Measurements from ENCODE around the gene CCL16.
"Not testable (repeated sequence)": the region's sequence is repeated elsewhere in the genome, so short reads cannot be mapped to it uniquely, and the experiment has no call there.

Gene CCL16

DNA sequence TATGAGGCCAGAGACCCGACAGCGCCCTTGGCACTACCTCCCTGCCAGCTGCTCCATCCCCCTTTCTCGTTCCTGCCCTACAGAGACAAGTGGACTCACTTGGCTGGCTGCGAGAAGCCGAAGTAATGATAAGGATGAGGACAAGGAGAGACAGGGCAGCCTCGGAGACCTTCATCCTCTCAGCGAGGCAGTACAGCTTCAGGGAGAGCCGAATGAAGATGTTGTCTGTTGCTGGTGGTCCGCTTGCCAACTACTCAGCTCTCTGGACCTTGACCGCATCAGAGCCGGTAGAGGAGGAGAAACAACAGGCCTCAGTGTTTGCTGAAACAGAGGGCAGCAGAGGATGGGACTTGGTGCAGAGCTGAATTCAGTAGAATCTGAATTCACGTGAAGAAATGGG is at the start of gene CCL16:
Gene CCL16, minus strand, starts transcription at position 252 of the 400 bp plus-strand sequence. Its CDS starts 77 bp downstream, at position 175.
- DNase-seq = no peak

DNA sequence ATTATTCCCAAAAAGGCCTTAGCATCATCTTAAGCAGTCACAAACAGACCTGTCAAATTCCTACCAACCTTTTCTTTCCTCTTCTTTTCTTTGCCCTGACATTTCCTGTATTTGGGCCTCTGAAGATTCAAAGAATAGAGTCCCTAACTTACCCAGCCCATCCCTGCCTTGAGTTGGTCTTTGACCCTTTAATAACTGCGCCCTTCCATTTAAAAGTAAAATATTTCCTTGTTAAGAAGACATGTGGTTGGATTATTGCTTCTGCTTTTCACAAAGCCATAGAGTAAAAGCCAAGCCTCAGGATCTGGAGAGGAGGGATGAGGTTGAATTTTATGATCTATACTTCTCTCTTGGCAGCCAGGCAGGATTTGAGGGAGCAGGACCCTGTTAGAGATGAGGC is 49.7 kb upstream of the CCL16 start:
- no peak for DNase-seq

GRCh38 chr17:36027761-36028160 is 46.5 kb upstream of the CCL16 start:
- DNase-seq = no peak

DNA sequence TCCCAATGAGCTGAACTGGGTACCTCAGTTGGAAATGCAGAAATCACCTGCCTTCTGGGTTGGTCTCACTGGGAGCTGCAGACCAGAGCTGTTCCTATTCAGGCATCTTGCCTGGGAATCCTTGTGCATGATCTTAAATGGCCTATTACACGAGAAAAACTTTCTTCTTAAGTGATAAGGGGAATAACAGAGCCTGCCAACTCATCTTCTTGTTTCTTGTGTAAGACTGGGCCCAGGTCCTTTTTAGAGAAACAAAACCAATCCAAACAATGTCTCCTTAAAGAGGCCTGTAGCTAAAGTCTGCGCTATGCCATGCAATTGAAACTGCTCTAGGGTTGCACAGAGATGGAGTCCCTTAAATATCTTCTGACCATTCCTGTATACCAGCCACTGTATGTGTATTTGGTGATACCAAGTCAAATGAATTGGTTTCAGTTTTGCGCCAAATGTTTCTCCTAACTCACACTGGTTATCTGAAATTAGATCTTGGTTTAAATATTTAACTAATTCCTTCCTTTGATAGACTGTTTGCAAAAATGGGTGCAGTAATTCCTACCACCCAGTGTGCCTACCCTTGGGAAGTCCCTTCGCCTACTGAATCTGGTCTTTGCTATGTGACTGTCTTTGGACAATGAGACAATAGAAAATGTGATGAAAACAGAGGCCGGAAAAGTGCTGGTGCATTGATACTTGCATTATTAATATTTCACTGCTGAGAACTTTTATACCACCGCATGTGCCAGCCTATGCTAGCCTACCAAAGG is 43.0 kb upstream of the CCL16 start:
- DNase-seq = no peak

DNA sequence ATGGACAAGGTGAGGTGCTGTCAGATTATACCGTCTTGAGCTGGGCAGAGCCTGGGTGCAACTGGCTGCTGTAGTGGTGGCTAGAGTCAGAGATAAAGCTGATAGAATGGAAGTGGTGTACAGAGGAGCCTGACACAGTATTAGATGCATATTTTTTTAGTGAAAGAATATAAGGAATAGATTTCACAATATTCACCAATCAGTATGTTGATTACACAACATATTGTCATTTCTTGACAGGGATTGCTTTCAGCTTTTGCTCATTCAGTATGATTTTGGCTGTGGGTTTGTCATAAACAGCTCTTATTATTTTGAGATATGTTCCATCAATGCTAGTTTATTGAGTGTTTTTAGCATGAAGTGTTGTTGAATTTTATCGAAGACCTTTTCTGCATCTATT is 38.1 kb upstream of the CCL16 start:
- no peak for DNase-seq

GRCh38 chr17:36017799-36018198 is 36.5 kb upstream of the CCL16 start, which contains the start of gene CCL23:
TSS of gene CCL23 (minus strand) at chr17:36017972. CDS start at chr17:36017897, 75 bp downstream.
- DNase-seq = no peak

GRCh38 chr17:36016555-36016954 is 35.3 kb upstream of the CCL16 start:
- no peak for DNase-seq

DNA sequence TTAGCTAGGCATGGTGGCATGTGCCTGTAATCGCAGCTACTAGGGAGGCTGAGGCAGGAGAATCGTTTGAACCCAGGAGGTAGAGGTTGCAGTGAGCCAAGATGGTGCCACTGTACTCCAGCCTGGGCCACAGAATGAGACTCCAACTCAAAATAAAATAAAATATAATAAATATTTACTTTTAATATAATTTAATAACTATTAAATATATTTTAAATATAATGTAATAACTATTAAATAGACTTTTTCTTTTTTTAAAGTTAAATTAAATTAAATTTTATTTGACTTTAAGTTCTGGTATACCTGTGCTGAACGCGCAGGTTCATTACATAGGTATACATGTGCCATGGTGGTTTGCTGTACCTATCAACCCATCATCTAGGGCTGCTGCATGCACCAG is 34.6 kb upstream of the CCL16 start:
- DNase-seq = not testable (repeated sequence)

GRCh38 chr17:36014946-36015345 is 33.6 kb upstream of the CCL16 start:
- DNase-seq = no peak

DNA sequence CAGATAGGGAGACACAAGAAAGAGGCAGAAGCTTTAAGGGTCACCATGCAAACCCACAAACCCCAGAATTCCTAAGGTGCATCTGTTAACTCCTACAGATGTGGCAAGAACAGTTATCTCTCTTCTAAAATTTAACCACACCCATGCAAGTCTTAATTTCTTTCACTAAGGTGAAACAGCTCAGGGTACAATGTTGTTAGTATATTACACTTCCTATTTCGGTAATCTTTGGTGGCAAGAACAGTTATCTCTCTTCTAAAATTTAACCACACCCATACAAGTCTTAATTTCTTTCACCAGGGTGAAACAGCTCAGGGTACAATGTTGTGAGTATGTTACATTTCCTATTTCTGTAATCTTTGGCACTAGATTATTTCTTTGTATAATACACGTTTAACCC is 29.9 kb upstream of the CCL16 start:
- DNase-seq = no peak

- no peak for DNase-seq
Measured at GRCh38 chr17:36008998-36009665, 27.8 kb upstream of the CCL16 start.

- DNase-seq = no peak
Measured at GRCh38 chr17:36004594-36005108, 23.4 kb upstream of the CCL16 start.

DNA sequence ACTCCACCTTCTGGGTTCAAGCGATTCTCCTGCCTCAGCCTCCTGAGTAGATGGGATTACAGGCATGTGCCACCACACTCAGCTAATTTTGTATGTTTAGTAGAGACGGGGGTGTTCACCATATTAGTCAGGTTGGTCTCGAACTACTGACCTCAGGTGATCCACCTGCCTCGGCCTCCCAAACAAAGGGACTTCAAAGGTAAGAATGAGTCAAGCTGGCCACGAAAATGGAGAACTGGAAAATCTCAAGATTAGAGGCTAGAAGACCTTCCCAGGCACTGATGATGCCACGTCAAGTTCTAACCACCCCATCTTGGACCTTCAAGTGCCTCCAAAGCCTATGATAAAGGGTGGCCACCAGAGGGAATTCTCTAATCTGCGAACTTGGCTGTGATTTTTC is 21.3 kb upstream of the CCL16 start:
- DNase-seq = no peak

- DNase-seq = no peak
Measured at GRCh38 chr17:36001862-36002603, 20.7 kb upstream of the CCL16 start.

- no peak for DNase-seq
Measured at GRCh38 chr17:36001110-36001771, 19.9 kb upstream of the CCL16 start, which contains the start of gene CCL15. TSS of gene CCL15 (minus strand) at chr17:36001553. CDS start at chr17:36001492, 61 bp downstream.

DNA sequence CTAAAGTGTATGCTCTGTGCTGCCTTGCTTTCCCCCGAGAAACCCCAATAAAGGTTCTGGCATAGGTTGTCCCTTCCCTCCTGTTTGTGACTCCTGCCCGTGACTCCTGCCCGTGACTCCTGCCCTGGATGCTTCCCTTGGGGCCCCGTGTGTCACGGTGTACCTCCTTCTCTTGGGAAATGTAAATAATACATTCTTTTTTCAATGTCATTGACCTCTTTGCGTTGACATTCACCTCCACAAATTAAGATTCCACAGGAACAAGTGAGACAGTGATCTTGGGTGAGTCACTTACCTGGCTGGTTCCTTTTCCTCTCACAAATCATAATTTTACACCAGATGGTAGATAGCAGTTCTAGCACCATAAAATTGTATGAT is 19.4 kb upstream of the CCL16 start:
- no peak for DNase-seq

- DNase-seq = no peak
Measured at GRCh38 chr17:35998756-35999155, 17.5 kb upstream of the CCL16 start.

- no peak for DNase-seq
Measured at GRCh38 chr17:35998018-35998545, 16.8 kb upstream of the CCL16 start.

DNA sequence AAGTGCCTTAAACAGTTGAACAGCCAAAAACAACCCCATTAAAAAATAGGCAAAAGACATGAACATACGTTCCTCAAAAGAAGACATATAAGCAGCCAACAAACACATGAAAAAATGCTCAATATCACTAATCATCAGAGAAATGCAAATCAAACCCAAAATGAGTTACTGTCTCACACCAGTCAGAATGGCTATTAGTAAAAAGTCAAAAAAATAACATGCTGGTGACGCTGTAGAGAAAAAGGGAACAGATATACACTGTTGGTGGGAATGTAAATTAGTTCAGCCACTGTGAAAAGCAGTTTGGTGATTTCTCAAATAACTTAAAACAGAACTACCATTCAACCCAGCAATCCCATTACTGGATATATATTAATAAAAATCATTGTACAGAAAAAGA is 14.0 kb upstream of the CCL16 start:
- DNase-seq = not testable (repeated sequence)

DNA sequence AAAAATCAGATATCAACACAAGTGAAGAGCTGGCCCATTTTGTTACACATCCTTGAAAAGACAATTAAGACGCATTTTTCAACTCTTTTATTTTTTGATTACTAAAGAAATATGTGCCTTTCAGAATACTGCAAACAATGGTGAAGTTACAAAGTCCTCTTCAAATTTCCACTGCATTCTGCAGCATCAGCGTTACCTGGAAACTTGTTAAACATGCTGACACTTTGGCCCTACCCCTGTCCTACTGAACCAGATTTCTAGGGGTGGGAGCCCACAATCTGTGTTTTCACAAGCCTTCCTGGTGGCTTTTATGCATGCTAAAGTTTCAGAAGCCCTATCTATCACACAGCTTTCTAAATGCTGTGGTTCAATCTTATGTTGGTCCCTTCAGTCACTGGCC is 9.8 kb upstream of the CCL16 start:
- DNase-seq = no peak

GRCh38 chr17:35988164-35988563 is 6.9 kb upstream of the CCL16 start:
- DNase-seq = no peak

GRCh38 chr17:35986643-35987042 is 5.3 kb upstream of the CCL16 start, which contains the start of gene CCL14:
TSS of gene CCL14 (minus strand) at chr17:35986729. CDS start at chr17:35986649, 80 bp downstream.
- DNase-seq = no peak
